Measurements from ENCODE around the gene PRKN.

DNA sequence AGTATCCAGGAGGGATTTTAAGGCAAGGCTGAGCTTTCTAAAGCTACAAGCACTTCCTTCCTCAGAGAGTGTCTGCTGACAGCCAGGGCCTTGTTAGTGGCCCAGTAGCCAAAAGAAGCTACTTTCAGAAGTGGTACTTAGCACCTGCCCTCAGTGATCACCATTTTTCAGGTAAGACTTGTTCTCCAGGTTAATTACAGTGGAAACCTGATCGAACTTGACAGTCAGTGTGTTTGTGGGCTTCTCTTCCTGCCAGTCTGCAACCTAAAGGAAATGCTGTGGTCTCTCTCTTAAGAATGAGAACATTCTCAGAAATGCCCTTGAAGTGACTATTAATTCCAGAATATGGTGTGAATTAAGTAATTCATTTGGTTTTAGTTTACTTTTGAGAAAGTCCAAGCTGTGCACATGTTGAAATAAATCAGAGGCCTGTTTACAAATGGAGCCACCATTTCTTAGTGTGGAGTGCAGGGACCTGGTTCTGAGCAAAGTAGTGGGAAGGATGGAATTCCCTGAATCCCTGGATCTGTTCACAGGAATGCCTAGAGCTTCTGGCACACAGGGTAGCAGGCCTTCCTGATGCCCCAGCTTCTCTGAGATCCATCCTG lies 1268.5 kb downstream of the PRKN start:
- TF ChIP-seq, protein P1, sequence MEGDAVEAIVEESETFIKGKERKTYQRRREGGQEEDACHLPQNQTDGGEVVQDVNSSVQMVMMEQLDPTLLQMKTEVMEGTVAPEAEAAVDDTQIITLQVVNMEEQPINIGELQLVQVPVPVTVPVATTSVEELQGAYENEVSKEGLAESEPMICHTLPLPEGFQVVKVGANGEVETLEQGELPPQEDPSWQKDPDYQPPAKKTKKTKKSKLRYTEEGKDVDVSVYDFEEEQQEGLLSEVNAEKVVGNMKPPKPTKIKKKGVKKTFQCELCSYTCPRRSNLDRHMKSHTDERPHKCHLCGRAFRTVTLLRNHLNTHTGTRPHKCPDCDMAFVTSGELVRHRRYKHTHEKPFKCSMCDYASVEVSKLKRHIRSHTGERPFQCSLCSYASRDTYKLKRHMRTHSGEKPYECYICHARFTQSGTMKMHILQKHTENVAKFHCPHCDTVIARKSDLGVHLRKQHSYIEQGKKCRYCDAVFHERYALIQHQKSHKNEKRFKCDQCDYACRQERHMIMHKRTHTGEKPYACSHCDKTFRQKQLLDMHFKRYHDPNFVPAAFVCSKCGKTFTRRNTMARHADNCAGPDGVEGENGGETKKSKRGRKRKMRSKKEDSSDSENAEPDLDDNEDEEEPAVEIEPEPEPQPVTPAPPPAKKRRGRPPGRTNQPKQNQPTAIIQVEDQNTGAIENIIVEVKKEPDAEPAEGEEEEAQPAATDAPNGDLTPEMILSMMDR (IDR thresholded peaks at IDR 0.05; ENCODE audit: low read length), result no peak
- no peak for TF ChIP-seq EZH2 (optimal IDR thresholded peaks at IDR 0.05; ENCODE audit: low read depth, low read length)
